Stomach smooth muscle (tissue), 2 donors: ENCODE results near the gene RABGAP1L.

Experiments used
- H3K27ac ChIP-seq: one replicate; pipeline ENCODE4 v1.7.0; 2013; ENCODE audit warnings: mild to moderate bottlenecking, low read length, inconsistent platforms
- H3K27me3 ChIP-seq, 2 donors: one replicate each; pipeline ENCODE4 v1.7.0; 2013; ENCODE audit warnings: low read length in 2 of 2; ENCODE audit not compliant: insufficient read depth in 2 of 2, control insufficient read depth in 1 of 2
- H3K36me3 ChIP-seq, 2 donors: one replicate each; pipeline ENCODE4 v1.7.0; 2013; ENCODE audit warnings: low read length in 2 of 2; ENCODE audit not compliant: control insufficient read depth in 2 of 2, insufficient read depth in 2 of 2
- H3K4me1 ChIP-seq: one replicate; pipeline ENCODE4 v1.7.0; 2013; ENCODE audit warnings: low read length; ENCODE audit not compliant: control insufficient read depth, insufficient read depth
- H3K4me3 ChIP-seq, 2 donors: one replicate each; pipeline ENCODE4 v1.7.0; 2013; ENCODE audit warnings: low read length in 2 of 2
- H3K9ac ChIP-seq, 2 donors: one replicate each; pipeline ENCODE4 v1.7.0; 2013; ENCODE audit warnings: low read length in 2 of 2, mild to moderate bottlenecking in 1 of 2
- H3K9me3 ChIP-seq, 2 donors: one replicate each; pipeline ENCODE4 v1.7.0; 2013; ENCODE audit warnings: low read length in 2 of 2; ENCODE audit not compliant: control insufficient read depth in 2 of 2
- donor health status: healthy.
- donor health status: Pancreatic carcinoma.

RABGAP1L gene

DNA sequence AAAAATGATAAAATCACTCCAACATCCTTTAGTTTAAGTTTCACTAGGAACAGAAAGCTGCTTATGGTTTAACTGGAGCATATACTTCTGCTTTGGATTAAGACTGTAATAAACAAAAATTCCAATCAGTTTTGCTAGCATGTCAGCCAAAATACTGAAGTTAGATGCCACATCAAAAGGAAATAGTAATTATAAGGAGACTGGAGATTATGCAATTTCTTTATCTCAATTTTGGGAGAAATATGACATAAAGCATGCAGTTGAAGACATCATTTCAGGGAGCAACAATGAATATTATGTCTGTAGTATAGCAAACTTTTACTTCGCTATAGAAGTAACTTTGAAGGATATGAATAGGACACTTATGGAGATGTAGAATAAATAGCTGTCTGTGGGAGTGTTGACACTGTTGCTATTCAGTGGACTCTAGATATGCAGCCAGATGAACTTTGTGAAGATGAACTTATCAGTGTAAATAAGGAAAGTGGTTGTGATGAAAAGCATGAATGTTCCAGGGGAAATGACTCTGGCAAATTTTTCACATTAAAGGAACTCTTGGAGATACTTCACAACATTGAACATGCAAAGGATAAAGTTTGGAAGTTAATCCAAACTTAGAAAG is 107.8 kb downstream of the RABGAP1L start:
- H3K9me3 ChIP-seq = no peaks in the 10 kb centered on the region
- H3K9ac ChIP-seq = no peak overlapping the region
- no peaks in the 10 kb centered on the region for H3K27me3 ChIP-seq
- no peaks in the 10 kb centered on the region for H3K36me3 ChIP-seq
- H3K4me1 ChIP-seq = no peaks in the 10 kb centered on the region
- H3K27ac ChIP-seq = no peak overlapping the region
- H3K4me3 ChIP-seq = no peak overlapping the region

DNA sequence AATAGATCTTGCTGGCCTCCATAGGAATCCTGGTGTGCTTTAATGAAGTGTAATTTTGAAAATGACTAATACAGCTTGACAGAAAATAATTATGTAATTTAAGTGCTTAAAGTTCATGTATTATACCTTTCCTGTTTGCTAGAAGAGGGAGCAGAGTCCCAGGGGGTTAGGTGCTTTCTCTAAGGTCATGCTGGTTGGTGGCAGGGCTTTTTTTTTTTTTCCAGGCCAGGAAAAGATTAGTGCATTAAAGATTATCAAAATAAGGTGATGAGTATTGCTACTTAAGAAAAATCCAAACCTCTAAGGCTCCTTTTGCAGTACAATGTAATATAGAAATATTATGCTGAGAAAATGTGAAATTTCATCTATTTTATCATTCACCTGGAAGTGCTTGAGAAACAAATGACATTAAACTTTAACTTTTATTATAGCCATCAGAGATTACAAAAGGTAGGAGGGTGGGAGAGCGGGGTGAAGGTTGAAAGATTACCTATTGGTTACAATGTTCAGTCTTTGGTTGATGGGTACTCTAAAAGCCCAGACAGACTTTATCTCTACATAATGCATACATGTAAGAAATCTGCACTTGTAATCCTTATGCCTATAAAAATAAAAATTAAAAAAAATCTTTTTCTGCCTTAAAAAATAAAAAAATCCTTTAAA is 110.8 kb downstream of the RABGAP1L start:
- Histone ChIP-seq H3K27ac (no peak overlapping the region), H3K27me3 (no peaks in the 10 kb centered on the region), H3K36me3 (no peaks in the 10 kb centered on the region), H3K9me3 (no peaks in the 10 kb centered on the region), H3K9ac (no peak overlapping the region), H3K4me3 (no peak overlapping the region), H3K4me1 (no peaks in the 10 kb centered on the region)

DNA sequence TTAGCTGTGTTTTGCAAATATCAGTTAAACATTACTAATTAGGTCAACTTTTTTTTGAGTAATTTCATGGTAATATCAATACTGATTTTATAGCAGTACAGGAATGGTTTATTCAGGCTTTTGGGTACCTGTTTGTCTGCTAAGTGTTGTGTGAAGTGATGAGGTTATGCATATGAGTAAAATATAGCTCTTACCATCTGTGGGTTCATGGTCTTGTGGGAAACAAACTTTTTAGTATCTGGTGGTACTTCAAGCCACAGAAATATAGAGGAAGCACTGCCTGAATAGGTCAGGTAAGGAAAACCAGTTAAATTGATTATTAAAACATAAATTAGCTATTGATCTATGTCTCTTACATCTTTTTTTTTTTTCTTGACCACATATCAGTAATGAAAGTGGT is 113.9 kb downstream of the RABGAP1L start:
- Histone ChIP-seq H3K27me3 (no peaks in the 10 kb centered on the region), H3K9me3 (no peaks in the 10 kb centered on the region), H3K27ac (no peak overlapping the region), H3K4me3 (no peak overlapping the region), H3K36me3 (no peaks in the 10 kb centered on the region), H3K4me1 (no peaks in the 10 kb centered on the region), H3K9ac (no peak overlapping the region)

DNA sequence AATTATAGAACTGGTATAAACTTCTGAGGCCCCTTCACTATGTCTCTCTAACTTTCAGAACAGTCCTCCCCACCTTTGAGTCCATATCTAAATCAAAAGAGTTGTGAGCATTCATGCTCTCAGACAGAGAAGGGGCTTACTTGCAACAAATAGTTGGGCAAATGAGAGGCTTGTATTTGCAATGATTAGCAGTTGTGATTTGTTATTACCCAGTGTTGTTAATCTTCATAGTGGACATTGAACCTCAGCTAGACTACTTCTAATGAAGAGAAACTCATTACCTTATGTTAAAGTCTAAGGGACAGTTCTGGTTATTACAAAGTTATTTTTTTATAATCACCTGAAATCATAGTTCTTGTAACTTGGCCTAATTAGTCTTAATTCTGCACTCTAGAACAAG is 114.5 kb downstream of the RABGAP1L start:
- Histone ChIP-seq H3K4me3 (no peak overlapping the region), H3K27me3 (no peaks in the 10 kb centered on the region), H3K9ac (no peak overlapping the region), H3K36me3 (peaks cover 0 to 3% of the 10 kb centered on the region in 2 donors), H3K9me3 (no peaks in the 10 kb centered on the region), H3K4me1 (no peaks in the 10 kb centered on the region), H3K27ac (no peak overlapping the region)

DNA sequence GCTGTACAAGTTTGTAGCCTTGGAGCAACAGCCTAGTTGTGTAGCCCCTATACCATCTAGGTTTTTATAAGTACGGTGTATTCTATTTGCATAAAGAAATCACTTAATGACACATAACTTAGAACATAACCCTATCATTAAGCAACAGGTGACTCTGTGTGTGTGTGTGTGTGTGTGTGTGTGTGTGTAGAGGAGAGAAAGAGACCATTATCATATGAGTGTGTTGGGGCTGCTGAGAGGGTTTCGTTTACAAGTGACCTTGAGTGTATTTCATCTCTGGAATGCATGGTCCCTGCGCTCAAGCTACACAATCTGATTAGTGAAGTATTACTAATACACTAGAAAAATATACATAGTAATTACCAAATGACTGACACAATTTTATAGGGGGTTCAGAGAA is 115.1 kb downstream of the RABGAP1L start:
- Histone ChIP-seq H3K27ac (no peak overlapping the region), H3K4me1 (no peaks in the 10 kb centered on the region), H3K4me3 (no peak overlapping the region), H3K9me3 (no peaks in the 10 kb centered on the region), H3K27me3 (no peaks in the 10 kb centered on the region), H3K36me3 (peaks cover 0 to 3% of the 10 kb centered on the region in 2 donors), H3K9ac (no peak overlapping the region)

DNA sequence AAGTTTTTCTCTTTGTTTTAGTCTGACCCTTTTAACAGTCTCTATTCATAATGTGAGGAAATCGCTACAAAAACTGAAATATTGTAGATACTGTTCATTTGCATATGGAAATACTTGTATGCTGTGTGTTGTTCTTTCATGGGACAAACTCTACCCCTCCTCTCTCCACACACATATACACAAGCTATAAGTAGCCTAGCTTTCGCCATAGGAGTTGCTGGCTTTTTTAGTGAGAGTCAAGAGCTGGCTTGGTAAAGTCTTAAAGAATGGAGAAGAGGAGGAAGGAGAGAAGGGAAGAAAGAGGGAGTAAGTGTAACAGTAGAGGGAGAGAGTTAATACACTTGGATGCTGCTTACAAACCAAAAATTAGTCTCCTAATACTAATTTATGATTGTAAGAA is 115.6 kb downstream of the RABGAP1L start:
- Histone ChIP-seq H3K9ac (no peak overlapping the region), H3K4me1 (no peaks in the 10 kb centered on the region), H3K9me3 (no peaks in the 10 kb centered on the region), H3K36me3 (peaks cover 0 to 3% of the 10 kb centered on the region in 2 donors), H3K27me3 (no peaks in the 10 kb centered on the region), H3K27ac (no peak overlapping the region), H3K4me3 (no peak overlapping the region)

DNA sequence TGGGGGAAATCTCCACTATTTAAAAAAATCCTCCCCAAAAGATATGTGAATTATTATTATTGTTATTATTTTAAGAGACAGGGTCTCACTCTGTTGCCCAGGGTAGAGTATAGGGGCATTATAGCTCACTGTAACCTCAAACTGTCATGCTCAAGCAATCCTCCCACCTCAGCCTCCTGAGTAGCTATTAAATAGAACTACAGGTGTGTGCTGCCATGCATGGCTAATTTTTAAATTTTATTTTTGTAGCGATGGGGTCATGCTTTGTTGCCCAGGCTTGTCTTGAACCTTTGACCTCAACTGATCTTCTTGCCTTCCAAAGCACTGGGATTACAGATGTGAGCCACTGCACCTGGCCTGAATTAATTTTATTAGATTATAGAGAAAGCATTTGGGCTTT is 116.8 kb downstream of the RABGAP1L start:
- no peak overlapping the region for H3K4me3 ChIP-seq

DNA sequence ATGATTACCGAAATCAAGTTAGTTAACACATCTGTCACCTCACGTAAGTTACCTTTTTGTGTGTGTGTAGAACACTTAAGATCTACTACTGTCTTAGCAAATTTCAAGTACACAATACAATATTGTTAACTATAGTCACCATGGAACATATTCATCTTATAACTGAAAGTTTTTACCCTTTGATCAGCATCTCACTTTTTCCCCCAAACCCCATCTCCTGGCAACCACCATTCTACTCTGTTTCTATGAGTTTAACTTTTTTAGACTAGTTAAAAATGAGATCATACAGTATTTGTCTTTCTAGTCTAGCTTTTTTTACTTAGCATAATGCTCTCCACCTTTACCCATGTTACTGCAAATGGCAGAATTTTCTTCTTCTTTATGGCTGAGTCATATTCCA is 124.7 kb downstream of the RABGAP1L start:
- no peak overlapping the region for H3K9ac ChIP-seq
- H3K27ac ChIP-seq = no peak overlapping the region
- H3K4me3 ChIP-seq = no peak overlapping the region
- H3K9me3 ChIP-seq = no peaks in the 10 kb centered on the region
- H3K36me3 ChIP-seq = peaks cover 3 to 6% of the 10 kb centered on the region in 2 donors
- no peaks in the 10 kb centered on the region for H3K4me1 ChIP-seq
- no peaks in the 10 kb centered on the region for H3K27me3 ChIP-seq

More for the DNA sequence above, 116.8 kb downstream of the RABGAP1L start:
- Histone ChIP-seq H3K36me3 (peaks cover 0 to 9% of the 10 kb centered on the region in 2 donors), H3K27me3 (no peaks in the 10 kb centered on the region), H3K4me1 (no peaks in the 10 kb centered on the region), H3K9me3 (no peaks in the 10 kb centered on the region), H3K27ac (no peak overlapping the region), H3K9ac (no peak overlapping the region)

DNA sequence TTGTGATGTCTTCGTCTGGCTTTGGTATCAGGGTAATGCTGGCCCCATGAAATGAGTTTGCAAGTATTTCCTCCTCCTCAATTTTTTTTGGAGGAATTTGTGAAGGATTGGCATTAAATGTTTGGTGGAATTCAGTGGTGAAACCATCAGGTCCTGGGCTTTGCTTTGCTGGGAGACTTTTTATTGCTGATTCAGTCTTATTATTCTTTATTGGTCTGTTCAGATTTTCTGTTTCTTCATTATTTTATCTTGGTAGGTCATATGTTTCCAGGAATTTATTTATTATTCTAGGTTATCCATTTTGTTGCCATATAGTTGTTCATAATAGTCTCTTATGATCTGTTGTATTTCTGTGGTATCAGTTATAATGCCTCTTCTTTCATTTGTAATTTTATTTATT is 126.7 kb downstream of the RABGAP1L start:
- Histone ChIP-seq H3K9ac (no peak overlapping the region), H3K27me3 (no peaks in the 10 kb centered on the region), H3K36me3 (peaks cover 0 to 3% of the 10 kb centered on the region in 2 donors), H3K4me3 (no peak overlapping the region), H3K4me1 (no peaks in the 10 kb centered on the region), H3K9me3 (no peaks in the 10 kb centered on the region), H3K27ac (no peak overlapping the region)

DNA sequence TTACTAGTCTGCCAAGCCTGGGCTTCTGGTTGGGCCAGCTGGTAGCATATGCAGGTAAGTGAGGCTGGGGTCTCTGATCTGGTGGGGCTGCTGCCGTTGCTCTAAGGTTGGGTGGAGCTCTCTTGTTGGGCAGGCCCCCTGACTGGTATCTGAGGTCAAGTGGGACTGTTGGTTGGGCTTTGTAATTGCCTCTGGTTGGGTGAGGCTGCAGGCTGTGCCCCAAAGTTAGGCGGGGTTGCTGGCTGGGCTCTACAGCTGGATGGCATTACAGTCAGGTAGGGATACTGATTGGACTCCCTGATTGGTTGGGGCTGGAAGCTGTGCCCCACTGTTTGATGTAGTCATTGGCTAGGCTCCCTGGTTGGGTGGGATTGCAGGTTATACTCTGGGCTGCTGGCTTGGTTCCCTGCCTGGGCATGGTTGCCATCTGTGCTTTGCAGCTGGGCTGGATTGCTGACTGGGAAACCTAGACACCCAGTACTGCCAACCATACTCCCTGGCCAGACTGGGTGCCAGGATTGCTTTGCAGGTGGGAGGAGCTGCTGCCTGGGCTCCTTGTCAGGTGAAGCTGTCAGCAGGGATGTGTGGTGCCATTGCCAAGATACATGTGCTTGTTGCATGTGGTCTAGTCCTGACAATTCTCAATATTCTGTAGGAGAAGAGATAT is 130.5 kb downstream of the RABGAP1L start:
- H3K36me3 ChIP-seq = no peaks in the 10 kb centered on the region
- H3K4me1 ChIP-seq = no peaks in the 10 kb centered on the region

DNA sequence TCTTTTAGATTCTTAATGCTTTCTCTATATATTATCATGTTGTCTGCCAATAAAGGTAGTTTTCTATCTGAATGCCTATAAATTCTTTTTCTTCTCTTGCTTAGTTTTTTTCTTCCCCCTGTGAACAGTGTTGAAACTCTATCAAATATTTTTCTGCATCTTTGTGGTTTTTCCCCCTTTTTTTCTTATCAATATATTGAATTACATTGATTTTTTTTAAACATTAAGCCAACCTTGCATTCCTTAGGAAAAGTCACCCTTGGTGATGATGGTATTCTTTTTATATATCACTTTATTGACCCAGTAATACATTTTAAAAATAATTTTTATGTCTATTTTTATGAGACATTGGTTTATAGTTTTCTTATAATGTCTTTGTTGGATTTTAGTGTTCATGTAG is 131.7 kb downstream of the RABGAP1L start:
- Histone ChIP-seq H3K27ac (no peak overlapping the region), H3K9ac (no peak overlapping the region), H3K36me3 (no peaks in the 10 kb centered on the region), H3K9me3 (no peaks in the 10 kb centered on the region), H3K4me3 (no peak overlapping the region), H3K27me3 (no peaks in the 10 kb centered on the region), H3K4me1 (no peaks in the 10 kb centered on the region)

More for the DNA sequence above, 130.5 kb downstream of the RABGAP1L start:
- Histone ChIP-seq H3K4me3 (no peak overlapping the region), H3K9ac (no peak overlapping the region), H3K27me3 (no peaks in the 10 kb centered on the region), H3K9me3 (no peaks in the 10 kb centered on the region), H3K27ac (no peak overlapping the region)
